Stomach (tissue), 9 donors: ENCODE results near the gene GLIS2. TPM values are rescaled to one million over a fixed set of nuclear protein-coding genes. Genes with fewer than 3 reads are reported as not detected.
A peak's percentile ranks its signal among the peaks of the same experiment; 100 is the strongest.

ENCODE experiments used
- DNase-seq, 2 donors: peaks; one replicate each; pipeline versions ENCODE4 v3.0.0 to v3.0.0-alpha.2; 2013 to 2019
- H3K27ac ChIP-seq, 5 donors: fragments of 200-600 bp in 4 of 5; sonication (generic) in 4 of 5; one replicate each; pipeline ENCODE4 v1.5.1; 2013 to 2019; ENCODE audit warnings: mild to moderate bottlenecking in 1 of 5, moderate library complexity in 1 of 5
- H3K27me3 ChIP-seq, 3 donors: fragments of 200-600 bp; sonication (generic); one replicate each; pipeline ENCODE4 v1.5.1; 2017 to 2019; ENCODE audit warnings: mixed run types in 1 of 3
- H3K36me3 ChIP-seq, 4 donors: fragments of 200-600 bp; sonication (generic); 1 replicate in 3 of 4; 2 replicates in 1 of 4; pipeline ENCODE4 v1.5.1; 2016 to 2019
- H3K4me1 ChIP-seq, 4 donors: fragments of 200-600 bp; sonication (generic); one replicate each; pipeline ENCODE4 v1.5.1; 2016 to 2019
- H3K4me3 ChIP-seq, 4 donors: fragments of 200-600 bp; sonication (generic) in 3 of 4; one replicate each; pipeline ENCODE4 v1.5.1; 2016 to 2019; ENCODE audit warnings: mild to moderate bottlenecking in 1 of 4
- H3K9me3 ChIP-seq, 4 donors: fragments of 200-600 bp; sonication (generic); one replicate each; pipeline ENCODE4 v1.5.1; 2016 to 2019
- CTCF ChIP-seq, 7 experiments: fragments of 450-650 bp in 4 of 7; fragments of 200-600 bp in 3 of 7; sonication (generic) in 3 of 7; IDR thresholded peaks; one replicate each; pipeline ENCODE4 v1.5.1; 2016 to 2019; ENCODE audit warnings: antibody characterized with exemption in 7 of 7, control low read depth in 2 of 7, mild to moderate bottlenecking in 1 of 7
- EP300 ChIP-seq: sonication (generic); formaldehyde crosslinking; IDR thresholded peaks from one replicate; pipeline ENCODE4 v1.6.1; 2017; ENCODE audit warnings: antibody characterized with exemption
- POLR2A ChIP-seq, 4 donors: fragments of 450-650 bp; IDR thresholded peaks; one replicate each; pipeline ENCODE4 v1.6.1; 2016; ENCODE audit warnings: antibody characterized with exemption in 4 of 4, control low read depth in 2 of 4, mild to moderate bottlenecking in 1 of 4, moderate library complexity in 1 of 4
- POLR2AphosphoS5 ChIP-seq, 3 donors: sonication (generic); formaldehyde crosslinking; IDR thresholded peaks; one replicate each; pipeline ENCODE4 v1.6.1; 2016; ENCODE audit warnings: antibody characterized with exemption in 3 of 3
- WGBS, 5 donors: extraction: QIAGEN DNeasy Blood & Tissue Kit in 3 of 5; methylation state at CpG; one replicate each; pipeline versions ENCODE4 v1.1.5 to v1.1.7; 2013 to 2018; 5-methylcytosine and 5-hydroxymethylcytosine counted together
- intact Hi-C: fragments of 100-400 bp; cut with DNase I; formaldehyde crosslinking; loops from one replicate; pipeline ENCODE4 v1.15.1; 2023; ENCODE audit warnings: low total_unique reads
- polyA plus RNA-seq, 3 donors: library from polyadenylated mRNA; stranded (reverse); fragments of 200-250 nt; gene quantifications; one replicate each; pipeline ENCODE4 v1.2.3, GENCODE V29; 2013
- total RNA-seq, 5 donors: library from RNA; depleted of rRNA; stranded (reverse); fragments of >200 nt; gene quantifications; one replicate each; pipeline versions ENCODE4 v1.1.0 to v1.2.3, GENCODE V29; 2014 to 2016
- donor health status: healthy with polysubstance abuse.
- donor health status: Bipolar disorder and iron deficiency.
- donor health status: healthy.

GLIS2 gene
- total and polyA plus RNA-seq, 8 donors = 3.2 to 21.0 (median 5.2) TPM

GRCh38 chr16:4285167-4285566 is 30.7 kb upstream of the GLIS2 start:
- Histone ChIP-seq H3K4me1 (peaks cover 6 to 12% (median 9%) of the 10 kb centered on the region in 4 donors), H3K27me3 (peaks cover 0 to 11% (median 0%) of the 10 kb centered on the region in 3 donors), H3K27ac (no peak overlapping the region), H3K9me3 (no peaks in the 10 kb centered on the region), H3K4me3 (no peak overlapping the region), H3K36me3 (no peaks in the 10 kb centered on the region)
- WGBS, 5 donors = 67 to 79% (median 74%) methylated on average over 10 of the region's 10 CpGs
- TF ChIP-seq CTCF (IDR thresholded peaks at IDR 0.05) (no peak), POLR2A (IDR thresholded peaks at IDR 0.05) (no peak), POLR2AphosphoS5 (IDR thresholded peaks at IDR 0.05) (no peak), EP300 (no peak)
- DNase-seq = no peak
- intact Hi-C loops = no loop called here

- no peak overlapping the region for H3K27ac ChIP-seq
- H3K27me3 ChIP-seq = peaks cover 0 to 7% (median 0%) of the 10 kb centered on the region in 3 donors
- TF ChIP-seq POLR2AphosphoS5 (IDR thresholded peaks at IDR 0.05) (peak in 1 of 3 donors; percentile 18), POLR2A (IDR thresholded peaks at IDR 0.05) (no peak), EP300 (no peak), CTCF (IDR thresholded peaks at IDR 0.05) (peak in 5 of 7 experiments; percentile 88 to 96 (median 90))
- DNase-seq = peak; percentile 79 to 90
- no peak overlapping the region for H3K4me3 ChIP-seq
- H3K4me1 ChIP-seq = peaks cover 8 to 25% (median 13%) of the 10 kb centered on the region in 4 donors
- H3K9me3 ChIP-seq = no peaks in the 10 kb centered on the region
- intact Hi-C loops = no loop called here
- H3K36me3 ChIP-seq = no peaks in the 10 kb centered on the region
- 11 to 17% (median 14%) methylated on average over 19 to 22 of the region's 22 CpGs for WGBS, 5 donors
These were observed 27.5 kb upstream of the GLIS2 start for GRCh38 chr16:4288148-4288921.

GRCh38 chr16:4290236-4290830 is 25.5 kb upstream of the GLIS2 start:
- H3K4me3 ChIP-seq = no peak overlapping the region
- peaks cover 20 to 38% (median 26%) of the 10 kb centered on the region in 4 donors for H3K4me1 ChIP-seq
- peak in 1 of 2 donors; percentile 43 for DNase-seq
- no peaks in the 10 kb centered on the region for H3K27me3 ChIP-seq
- TF ChIP-seq EP300 = no peak
- TF ChIP-seq POLR2AphosphoS5 (IDR thresholded peaks at IDR 0.05) = peak in 1 of 3 donors; percentile 46
- H3K36me3 ChIP-seq = no peaks in the 10 kb centered on the region
- H3K27ac ChIP-seq = peak overlapping the region in 3 of 5 donors; percentile 10 to 18 (median 16)
- H3K9me3 ChIP-seq = no peaks in the 10 kb centered on the region
- intact Hi-C loops = no loop called here
- WGBS, 5 donors = 65 to 84% (median 77%) methylated on average over 8 of the region's 8 CpGs

- H3K27ac ChIP-seq = peak overlapping the region in 2 of 5 donors; percentile 58 to 59
- intact Hi-C loops = no loop called here
- H3K27me3 ChIP-seq = no peaks in the 10 kb centered on the region
- H3K4me3 ChIP-seq = no peak overlapping the region
- no peak for DNase-seq
- H3K36me3 ChIP-seq = no peaks in the 10 kb centered on the region
- TF ChIP-seq CTCF (IDR thresholded peaks at IDR 0.05) = no peak
- no peak for TF ChIP-seq EP300
- no peak for TF ChIP-seq POLR2AphosphoS5 (IDR thresholded peaks at IDR 0.05)
- no peak for TF ChIP-seq POLR2A (IDR thresholded peaks at IDR 0.05)
- peaks cover 20 to 38% (median 26%) of the 10 kb centered on the region in 4 donors for H3K4me1 ChIP-seq
- WGBS, 5 donors = 91 to 100% (median 95%) methylated on average over 3 to 4 of the region's 4 CpGs
- no peaks in the 10 kb centered on the region for H3K9me3 ChIP-seq
These were observed 24.2 kb upstream of the GLIS2 start for GRCh38 chr16:4291699-4292098.
